Right kidney (tissue), 1 donor: ENCODE results near the gene OXLD1.
"Not testable (repeated sequence)": the region's sequence is repeated elsewhere in the genome, so short reads cannot be mapped to it uniquely, and the experiment has no call there.

Source experiments
- DNase-seq: peaks from one replicate; pipeline ENCODE4 v3.0.0-alpha.2; 2016

OXLD1 gene

GRCh38 chr17:81684442-81684911 is 18.1 kb upstream of the OXLD1 start:
- no peak for DNase-seq

- DNase-seq = peak; percentile 94
Observed at GRCh38 chr17:81683584-81684441, 17.4 kb upstream of the OXLD1 start, which contains the start of the genes ARL16 and HGS. ARL16 (minus strand) TSS chr17:81683797; CDS start chr17:81683753, 44 bp downstream. HGS (plus strand) TSS chr17:81684011; CDS start chr17:81684067, 56 bp downstream.

GRCh38 chr17:81683208-81683583 is 16.8 kb upstream of the OXLD1 start:
- no peak for DNase-seq

GRCh38 chr17:81682565-81683207 is 16.3 kb upstream of the OXLD1 start:
- no peak for DNase-seq

- no peak for DNase-seq
Observed at GRCh38 chr17:81681672-81682071, 15.3 kb upstream of the OXLD1 start.

- DNase-seq = no peak
Observed at GRCh38 chr17:81680150-81680549, 13.7 kb upstream of the OXLD1 start.

- no peak for DNase-seq
Observed at GRCh38 chr17:81676906-81677305, 10.5 kb upstream of the OXLD1 start.

- not testable (repeated sequence) for DNase-seq
Observed at GRCh38 chr17:81675515-81676221, 9.3 kb upstream of the OXLD1 start.

GRCh38 chr17:81673561-81674258 is 7.3 kb upstream of the OXLD1 start:
- no peak for DNase-seq

GRCh38 chr17:81672954-81673353 is 6.5 kb upstream of the OXLD1 start:
- no peak for DNase-seq

GRCh38 chr17:81672504-81672903 is 6.1 kb upstream of the OXLD1 start:
- DNase-seq = no peak

GRCh38 chr17:81667754-81668153 is 1.3 kb upstream of the OXLD1 start:
- DNase-seq = no peak

GRCh38 chr17:81666092-81666341 is 388 bp downstream of the OXLD1 start:
- no peak for DNase-seq

- DNase-seq = no peak
Observed at GRCh38 chr17:81665205-81666091, 957 bp downstream of the OXLD1 start.

- DNase-seq = no peak
Observed at GRCh38 chr17:81664051-81664470, 2.3 kb downstream of the OXLD1 start.

GRCh38 chr17:81662002-81662401 is 4.4 kb downstream of the OXLD1 start:
- no peak for DNase-seq

GRCh38 chr17:81660441-81660840 is 6.0 kb downstream of the OXLD1 start:
- DNase-seq = no peak

- no peak for DNase-seq
Observed at GRCh38 chr17:81659038-81659437, 7.4 kb downstream of the OXLD1 start.

GRCh38 chr17:81656835-81657234 is 9.6 kb downstream of the OXLD1 start:
- no peak for DNase-seq

GRCh38 chr17:81656118-81656743 is 10.2 kb downstream of the OXLD1 start, which contains the start of gene PDE6G:
PDE6G (minus strand) TSS chr17:81656542; CDS start chr17:81653305, 3,237 bp downstream.
- no peak for DNase-seq
